Measurements from ENCODE around the gene TENM3. TPM values are rescaled to one million over a fixed set of nuclear protein-coding genes. Genes with fewer than 3 reads are reported as not detected.

Gene TENM3
- total RNA-seq, 1 donor from 2014 or later: not detected

GRCh38 chr4:182208526-182209050 lies 34.6 kb upstream of the TENM3 start:
- CTCF ChIA-PET: no interaction called here
- no peak for TF ChIP-seq CTCF (IDR thresholded peaks at IDR 0.05)
- Mint-ChIP-seq H3K27me3 (no peaks in the 10 kb centered on the region), H3K9me3 (no peaks in the 10 kb centered on the region), H3K4me3 (no peak overlapping the region), H3K4me1 (no peaks in the 10 kb centered on the region), H3K36me3 (ENCODE audit: low read depth) (no peaks in the 10 kb centered on the region), H3K27ac (no peak overlapping the region)
- DNase-seq: no peak
- no peak for ATAC-seq (ENCODE audit: low read depth)
- intact Hi-C loops (cut with micrococcal nuclease): no loop called here
- POLR2A ChIA-PET: no interaction called here

DNA sequence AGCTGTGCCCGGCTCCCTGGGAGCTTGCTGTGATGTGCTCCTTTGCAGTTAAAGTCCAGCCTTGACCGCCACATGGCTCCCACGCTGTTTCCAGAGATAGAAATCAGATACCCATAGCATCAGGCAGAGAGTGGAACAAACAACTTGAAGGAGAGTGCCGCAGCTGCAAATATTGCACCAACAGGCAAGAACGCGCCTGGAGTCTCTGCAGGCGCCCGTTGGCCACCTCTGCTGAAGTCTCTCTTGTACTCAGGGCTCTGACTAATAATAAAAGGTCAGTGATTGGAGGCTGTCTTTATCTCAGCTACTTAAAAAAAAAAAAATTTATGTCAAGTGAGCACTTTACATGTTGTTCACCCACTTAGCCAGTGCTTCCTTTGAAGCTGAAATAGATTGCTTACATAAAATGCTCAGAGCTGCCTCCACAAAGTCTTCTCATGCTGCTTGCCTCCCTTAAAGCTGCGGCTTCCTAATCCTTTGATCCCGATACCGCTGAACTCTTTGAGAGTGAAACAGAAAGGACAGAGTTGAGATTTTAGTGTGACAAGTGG lies 30.9 kb upstream of the TENM3 start:
- no peak for ATAC-seq (ENCODE audit: low read depth)
- no peak for TF ChIP-seq CTCF (IDR thresholded peaks at IDR 0.05)
- H3K27me3 Mint-ChIP-seq: no peaks in the 10 kb centered on the region

DNA sequence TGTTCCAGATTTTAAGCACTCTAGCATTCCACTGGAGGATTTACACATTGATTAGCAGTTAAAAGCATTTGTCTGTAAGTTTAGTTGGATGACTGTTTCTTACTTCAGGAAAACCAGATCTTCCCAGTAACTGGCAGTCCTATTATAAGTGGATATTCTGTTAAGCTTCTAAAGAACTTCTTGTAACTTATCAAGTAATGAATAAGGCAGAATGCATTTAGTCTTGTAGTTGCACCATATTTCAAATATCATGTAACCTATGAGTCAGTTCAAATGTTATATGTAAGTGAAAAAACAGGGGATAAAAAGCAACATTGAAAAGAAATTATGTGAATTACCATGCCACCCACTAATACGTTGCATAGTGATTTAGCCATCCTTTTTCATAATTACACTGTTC lies 30.2 kb upstream of the TENM3 start:
- no peak overlapping the region for H3K4me3 Mint-ChIP-seq
- H3K27me3 Mint-ChIP-seq: no peaks in the 10 kb centered on the region
- intact Hi-C loops (cut with micrococcal nuclease): no loop called here
- no peak for ATAC-seq (ENCODE audit: low read depth)
- no peaks in the 10 kb centered on the region for H3K9me3 Mint-ChIP-seq
- CTCF ChIA-PET: no interaction called here
- POLR2A ChIA-PET: no interaction called here
- H3K4me1 Mint-ChIP-seq: no peaks in the 10 kb centered on the region
- no peak overlapping the region for H3K27ac Mint-ChIP-seq
- no peak for TF ChIP-seq CTCF (IDR thresholded peaks at IDR 0.05)
- no peaks in the 10 kb centered on the region for H3K36me3 Mint-ChIP-seq (ENCODE audit: low read depth)
- no peak for DNase-seq

More for the DNA sequence above, 30.9 kb upstream of the TENM3 start:
- Mint-ChIP-seq H3K36me3 (ENCODE audit: low read depth) (no peaks in the 10 kb centered on the region), H3K9me3 (no peaks in the 10 kb centered on the region), H3K4me1 (no peaks in the 10 kb centered on the region), H3K27ac (no peak overlapping the region), H3K4me3 (no peak overlapping the region)
- ChIA-PET CTCF (no interaction called here), POLR2A (no interaction called here)
- intact Hi-C loops (cut with micrococcal nuclease): no loop called here
- no peak for DNase-seq

- TF ChIP-seq CTCF (IDR thresholded peaks at IDR 0.05): no peak
- Mint-ChIP-seq H3K27me3 (no peaks in the 10 kb centered on the region), H3K27ac (no peak overlapping the region), H3K36me3 (ENCODE audit: low read depth) (no peaks in the 10 kb centered on the region), H3K4me3 (no peak overlapping the region), H3K9me3 (no peaks in the 10 kb centered on the region), H3K4me1 (no peaks in the 10 kb centered on the region)
- intact Hi-C loops (cut with micrococcal nuclease): no loop called here
- DNase-seq (no peak), ATAC-seq (ENCODE audit: low read depth) (no peak)
- CTCF ChIA-PET: no interaction called here
- POLR2A ChIA-PET: no interaction called here
These were observed 28.1 kb upstream of the TENM3 start for GRCh38 chr4:182215148-182215547.

DNA sequence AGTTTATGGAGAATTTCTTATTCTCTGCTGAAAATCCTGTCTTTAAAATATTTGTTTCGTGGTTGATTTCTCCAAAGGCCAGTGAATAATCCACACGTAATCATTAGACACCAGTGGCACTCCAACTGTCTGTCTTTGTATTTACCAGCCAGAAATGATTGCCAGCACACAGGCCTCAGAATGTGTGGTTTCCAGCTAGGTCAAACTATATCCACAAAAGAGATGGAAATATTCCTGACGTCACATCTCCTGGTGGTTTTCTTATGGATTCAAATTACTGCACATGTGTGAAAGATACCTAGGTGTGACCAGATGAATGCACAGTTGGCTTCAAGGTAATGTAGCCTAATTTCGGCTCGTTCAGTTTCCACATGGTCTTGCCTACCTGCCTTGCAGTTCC lies 27.2 kb upstream of the TENM3 start:
- POLR2A ChIA-PET: no interaction called here
- no peak for TF ChIP-seq CTCF (IDR thresholded peaks at IDR 0.05)
- H3K27ac Mint-ChIP-seq: no peak overlapping the region
- no peak overlapping the region for H3K4me3 Mint-ChIP-seq
- no peak for ATAC-seq (ENCODE audit: low read depth)
- intact Hi-C loops (cut with micrococcal nuclease): no loop called here
- CTCF ChIA-PET: no interaction called here
- no peaks in the 10 kb centered on the region for H3K36me3 Mint-ChIP-seq (ENCODE audit: low read depth)
- H3K27me3 Mint-ChIP-seq: no peaks in the 10 kb centered on the region
- no peaks in the 10 kb centered on the region for H3K4me1 Mint-ChIP-seq
- no peak for DNase-seq
- H3K9me3 Mint-ChIP-seq: no peaks in the 10 kb centered on the region
